PFSK-1 (cell line): ENCODE results near the gene FAM32A.

Source experiments
- FOXP2 ChIP-seq: optimal IDR thresholded peaks from 2 replicates; pipeline ENCODE3; 2011; ENCODE audit warnings: borderline replicate concordance, control low read depth, inconsistent platforms; ENCODE audit not compliant: insufficient read depth; ENCODE audit errors: extremely low read length, extremely low read depth
- POLR2AphosphoS5 ChIP-seq: IDR thresholded peaks from 2 replicates; pipeline ENCODE4 v1.6.1; 2012; ENCODE audit warnings: low read depth, mild to moderate bottlenecking, control low read depth, low read length, moderate library complexity
- REST ChIP-seq, 2 experiments: IDR thresholded peaks; 2 replicates each; pipeline versions ENCODE4 v1.6.1 to v1.8.0; 2011 to 2012; ENCODE audit warnings: low read depth in 2 of 2, low read length in 2 of 2, control low read depth in 1 of 2, inconsistent platforms in 1 of 2, mild to moderate bottlenecking in 1 of 2, moderate library complexity in 1 of 2; ENCODE audit not compliant: insufficient read depth in 1 of 2
- SIN3A ChIP-seq: IDR thresholded peaks from 2 replicates; pipeline ENCODE4 v1.6.1; 2012; ENCODE audit warnings: mild to moderate bottlenecking, low read length, moderate library complexity, borderline replicate concordance; ENCODE audit not compliant: insufficient read depth
- TAF1 ChIP-seq: IDR thresholded peaks from 2 replicates; pipeline ENCODE4 v1.6.1; 2012; ENCODE audit warnings: low read length, control low read depth, borderline replicate concordance; ENCODE audit not compliant: insufficient read depth

Gene FAM32A

GRCh38 chr19:16200038-16201010 lies 15.1 kb downstream of the FAM32A start:
- TF ChIP-seq POLR2AphosphoS5 (no peak), FOXP2 (no peak), REST (IDR thresholded peaks at IDR 0.05; ENCODE audit: insufficient read depth in 1 of 2, low read depth in 2 of 2, low read length in 2 of 2) (no peak), SIN3A (no peak), TAF1 (no peak)

GRCh38 chr19:16201011-16201391 lies 15.8 kb downstream of the FAM32A start:
- TF ChIP-seq SIN3A (no peak), TAF1 (no peak), POLR2AphosphoS5 (no peak), FOXP2 (no peak), REST (IDR thresholded peaks at IDR 0.05; ENCODE audit: insufficient read depth in 1 of 2, low read depth in 2 of 2, low read length in 2 of 2) (no peak)

GRCh38 chr19:16202320-16203255 lies 17.4 kb downstream of the FAM32A start:
- no peak for TF ChIP-seq POLR2AphosphoS5
- no peak for TF ChIP-seq SIN3A
- no peak for TF ChIP-seq REST (IDR thresholded peaks at IDR 0.05; ENCODE audit: insufficient read depth in 1 of 2, low read depth in 2 of 2, low read length in 2 of 2)
- TF ChIP-seq TAF1 = no peak
- TF ChIP-seq FOXP2 = no peak

- TF ChIP-seq TAF1 (no peak), REST (IDR thresholded peaks at IDR 0.05; ENCODE audit: insufficient read depth in 1 of 2, low read depth in 2 of 2, low read length in 2 of 2) (no peak), FOXP2 (no peak), SIN3A (no peak), POLR2AphosphoS5 (no peak)
Measured at GRCh38 chr19:16203256-16204004, 18.2 kb downstream of the FAM32A start.
